Muscle layer of duodenum (tissue), 2 donors: ENCODE measurements around the gene FARP1.
A peak's percentile ranks its signal among the peaks of the same experiment; 100 is the strongest.

Experiments
- H3K27ac ChIP-seq: one replicate; pipeline ENCODE4 v1.7.0; 2013; ENCODE audit warnings: mild to moderate bottlenecking, low read length
- H3K27me3 ChIP-seq: one replicate; pipeline ENCODE4 v1.7.0; 2013; ENCODE audit warnings: low read depth, mild to moderate bottlenecking, control low read depth, low read length
- H3K36me3 ChIP-seq, 2 donors: one replicate each; pipeline ENCODE4 v1.7.0; 2013; ENCODE audit warnings: low read length in 2 of 2, control low read depth in 1 of 2, mild to moderate bottlenecking in 1 of 2; ENCODE audit not compliant: insufficient read depth in 2 of 2, control insufficient read depth in 1 of 2
- H3K4me1 ChIP-seq, 2 donors: one replicate each; pipeline ENCODE4 v1.7.0; 2013; ENCODE audit warnings: low read length in 2 of 2, mild to moderate bottlenecking in 2 of 2, control low read depth in 1 of 2, moderate library complexity in 1 of 2; ENCODE audit not compliant: insufficient read depth in 2 of 2, control insufficient read depth in 1 of 2
- H3K4me3 ChIP-seq, 2 donors: one replicate each; pipeline ENCODE4 v1.7.0; 2013; ENCODE audit warnings: low read length in 2 of 2, low read depth in 1 of 2, mild to moderate bottlenecking in 1 of 2
- H3K9me3 ChIP-seq, 2 donors: one replicate each; pipeline ENCODE4 v1.7.0; 2013; ENCODE audit warnings: low read length in 2 of 2, control low read depth in 1 of 2, mild to moderate bottlenecking in 1 of 2; ENCODE audit not compliant: control insufficient read depth in 1 of 2
- donor health status: healthy.

The FARP1 gene

DNA sequence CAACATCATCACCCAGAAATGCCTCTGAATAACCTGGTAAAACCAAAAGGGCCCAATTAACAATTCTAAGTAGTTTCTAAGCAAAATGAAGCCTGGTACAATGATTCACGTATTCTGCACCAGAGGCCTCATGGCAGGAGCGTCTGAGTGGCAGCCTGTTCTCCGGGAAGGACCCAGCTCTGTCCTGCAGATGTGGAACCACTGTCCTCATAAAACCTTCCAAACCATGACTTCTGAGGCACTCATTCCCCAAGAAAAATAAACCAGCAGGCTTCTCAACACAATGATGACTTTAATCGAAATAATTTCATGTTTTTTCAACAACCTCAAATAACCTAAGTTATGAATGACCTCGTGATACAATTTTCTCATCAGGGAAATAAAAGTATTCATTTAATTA is 344.1 kb downstream of the FARP1 start:
- H3K27ac ChIP-seq: no peak overlapping the region
- no peaks in the 10 kb centered on the region for H3K36me3 ChIP-seq
- H3K9me3 ChIP-seq: no peaks in the 10 kb centered on the region
- no peak overlapping the region for H3K4me3 ChIP-seq
- H3K27me3 ChIP-seq: no peaks in the 10 kb centered on the region
- H3K4me1 ChIP-seq: peaks cover 39 to 74% of the 10 kb centered on the region in 2 donors

DNA sequence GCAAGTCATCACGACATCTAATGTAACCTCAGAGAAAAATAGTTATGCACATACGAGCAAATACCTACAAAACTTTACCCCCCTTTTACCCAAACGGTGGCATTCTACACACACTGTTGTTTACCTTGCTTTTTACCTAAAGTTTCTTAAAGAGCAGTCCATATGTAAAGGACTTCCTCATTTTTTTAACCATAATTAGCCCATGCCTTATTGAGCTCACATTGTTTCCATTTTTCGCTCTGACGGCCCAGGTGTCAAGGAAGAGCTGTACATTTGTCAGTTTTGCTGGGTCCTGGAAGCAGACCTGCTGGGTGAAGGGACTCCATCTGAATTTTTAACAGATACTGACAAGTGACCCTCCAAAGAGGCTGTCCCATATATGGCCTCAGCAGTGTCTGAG is 344.6 kb downstream of the FARP1 start:
- H3K27me3 ChIP-seq: no peaks in the 10 kb centered on the region
- no peak overlapping the region for H3K27ac ChIP-seq
- H3K4me1 ChIP-seq: peaks cover 39 to 74% of the 10 kb centered on the region in 2 donors

DNA sequence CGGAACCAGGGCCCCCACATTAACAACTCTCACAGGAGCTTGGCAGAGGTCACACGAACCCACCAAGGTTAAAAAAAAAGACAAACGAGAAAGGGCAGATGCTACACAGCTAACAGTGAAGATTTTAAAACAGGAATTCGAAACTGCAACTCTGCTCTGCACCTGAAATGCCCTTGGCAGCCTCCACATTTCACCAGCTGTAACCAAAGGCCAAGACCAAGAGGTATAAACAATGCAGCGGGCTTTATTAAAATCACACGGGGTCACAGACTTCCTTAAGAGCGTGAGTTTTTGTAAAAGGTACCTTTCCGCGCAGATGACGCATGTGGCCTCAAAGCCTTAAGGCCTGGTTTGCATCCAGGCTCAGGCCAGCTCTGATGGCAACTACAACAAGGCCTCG is 345.8 kb downstream of the FARP1 start:
- Histone ChIP-seq H3K4me1 (peaks cover 32 to 69% of the 10 kb centered on the region in 2 donors), H3K36me3 (no peaks in the 10 kb centered on the region), H3K27me3 (no peaks in the 10 kb centered on the region), H3K9me3 (no peaks in the 10 kb centered on the region), H3K27ac (no peak overlapping the region), H3K4me3 (no peak overlapping the region)

More for the DNA sequence above, 344.6 kb downstream of the FARP1 start:
- H3K36me3 ChIP-seq: no peaks in the 10 kb centered on the region
- H3K9me3 ChIP-seq: no peaks in the 10 kb centered on the region
- no peak overlapping the region for H3K4me3 ChIP-seq

DNA sequence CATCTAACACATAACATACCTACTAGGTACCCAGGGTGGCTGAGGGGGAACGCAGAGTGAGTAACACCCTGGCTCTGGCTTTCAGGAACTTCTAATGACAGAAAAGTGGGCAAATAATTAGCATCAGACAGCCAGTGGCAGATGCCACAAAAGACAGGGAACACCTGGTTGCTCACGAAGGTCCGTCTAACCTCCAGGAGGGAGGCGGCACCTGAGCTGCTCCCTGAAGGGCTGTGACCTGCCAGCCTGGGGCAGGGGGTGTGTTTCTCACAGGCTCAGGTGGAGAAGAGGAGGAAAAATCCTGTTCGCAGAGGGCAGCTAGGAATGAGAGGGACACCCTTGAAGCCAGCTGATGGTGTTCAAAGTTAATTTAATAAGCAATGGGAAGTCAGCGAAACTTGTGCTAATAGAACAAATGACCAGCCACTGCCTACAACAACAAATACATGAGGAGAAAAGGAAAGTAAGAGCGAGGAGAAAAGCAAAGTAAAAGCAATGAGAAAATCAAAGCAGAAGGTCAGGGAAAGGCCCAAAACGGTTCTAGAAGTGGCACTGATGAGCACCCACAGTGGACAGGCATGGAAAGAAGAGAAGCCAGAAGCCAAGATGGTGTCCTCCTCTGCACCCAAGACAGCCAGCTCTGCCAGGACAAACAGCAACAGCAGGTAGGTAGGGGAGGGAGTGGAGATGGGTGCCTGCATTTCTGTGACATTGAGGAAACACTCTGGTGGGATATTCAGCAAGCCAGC is 346.7 kb downstream of the FARP1 start:
- H3K4me3 ChIP-seq: no peak overlapping the region
- peaks cover 24 to 64% of the 10 kb centered on the region in 2 donors for H3K4me1 ChIP-seq
- no peak overlapping the region for H3K27ac ChIP-seq
- H3K9me3 ChIP-seq: no peaks in the 10 kb centered on the region
- H3K27me3 ChIP-seq: no peaks in the 10 kb centered on the region
- no peaks in the 10 kb centered on the region for H3K36me3 ChIP-seq

DNA sequence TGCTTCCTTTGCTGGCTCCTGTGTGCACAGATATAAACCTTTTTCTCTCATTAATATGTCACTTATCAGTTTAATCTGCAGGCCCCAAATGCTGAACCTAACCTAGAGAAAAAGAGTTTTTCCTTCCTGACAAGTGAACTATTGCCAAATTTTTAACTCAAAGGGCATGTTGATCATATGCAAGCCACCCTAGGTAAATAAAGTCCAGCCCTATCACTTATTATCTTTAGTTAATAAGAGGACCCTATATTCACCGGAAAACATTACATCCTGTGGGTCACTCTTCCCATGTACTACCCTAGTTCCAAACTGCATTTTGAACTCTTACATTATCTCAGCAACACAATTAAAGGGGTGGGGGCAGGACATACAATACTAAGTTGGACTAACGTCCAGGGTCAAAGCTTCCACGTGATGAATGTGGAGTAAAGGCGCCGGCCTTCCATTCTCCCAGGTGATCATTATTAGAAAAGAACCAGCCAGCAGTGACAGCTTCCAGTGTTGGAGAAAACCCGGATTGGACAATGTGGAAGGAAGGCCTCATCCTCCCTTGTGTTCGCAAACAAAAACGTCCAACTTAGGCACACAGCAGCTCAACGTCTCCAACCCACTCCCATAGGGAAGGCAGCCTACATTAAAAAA is 347.4 kb downstream of the FARP1 start:
- Histone ChIP-seq H3K27me3 (no peaks in the 10 kb centered on the region), H3K4me3 (no peak overlapping the region), H3K36me3 (no peaks in the 10 kb centered on the region), H3K27ac (no peak overlapping the region), H3K9me3 (no peaks in the 10 kb centered on the region), H3K4me1 (peaks cover 21 to 64% of the 10 kb centered on the region in 2 donors)

DNA sequence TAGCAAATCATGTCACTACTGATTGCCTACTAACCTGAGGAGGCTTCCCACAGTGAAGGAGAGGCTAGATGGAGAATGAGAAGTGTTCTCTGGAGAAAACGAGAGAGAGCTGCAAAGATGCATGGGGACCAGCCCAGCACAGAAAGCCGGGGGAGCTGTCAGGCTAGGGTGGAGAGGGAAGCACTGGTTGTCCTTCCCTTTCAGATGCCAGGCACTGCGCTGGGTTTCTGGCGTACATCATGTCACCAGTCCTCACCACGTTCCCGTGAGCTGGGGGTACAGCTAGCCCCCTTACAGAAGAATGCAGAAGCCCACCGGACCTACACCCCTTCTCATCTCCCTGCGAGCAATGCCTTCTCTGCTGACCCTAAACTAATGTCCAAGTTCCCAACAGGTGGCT is 348.0 kb downstream of the FARP1 start:
- Histone ChIP-seq H3K4me1 (peaks cover 18 to 64% of the 10 kb centered on the region in 2 donors), H3K9me3 (no peaks in the 10 kb centered on the region), H3K36me3 (peaks cover 0 to 2% of the 10 kb centered on the region in 2 donors), H3K27ac (no peak overlapping the region), H3K27me3 (no peaks in the 10 kb centered on the region), H3K4me3 (no peak overlapping the region)

DNA sequence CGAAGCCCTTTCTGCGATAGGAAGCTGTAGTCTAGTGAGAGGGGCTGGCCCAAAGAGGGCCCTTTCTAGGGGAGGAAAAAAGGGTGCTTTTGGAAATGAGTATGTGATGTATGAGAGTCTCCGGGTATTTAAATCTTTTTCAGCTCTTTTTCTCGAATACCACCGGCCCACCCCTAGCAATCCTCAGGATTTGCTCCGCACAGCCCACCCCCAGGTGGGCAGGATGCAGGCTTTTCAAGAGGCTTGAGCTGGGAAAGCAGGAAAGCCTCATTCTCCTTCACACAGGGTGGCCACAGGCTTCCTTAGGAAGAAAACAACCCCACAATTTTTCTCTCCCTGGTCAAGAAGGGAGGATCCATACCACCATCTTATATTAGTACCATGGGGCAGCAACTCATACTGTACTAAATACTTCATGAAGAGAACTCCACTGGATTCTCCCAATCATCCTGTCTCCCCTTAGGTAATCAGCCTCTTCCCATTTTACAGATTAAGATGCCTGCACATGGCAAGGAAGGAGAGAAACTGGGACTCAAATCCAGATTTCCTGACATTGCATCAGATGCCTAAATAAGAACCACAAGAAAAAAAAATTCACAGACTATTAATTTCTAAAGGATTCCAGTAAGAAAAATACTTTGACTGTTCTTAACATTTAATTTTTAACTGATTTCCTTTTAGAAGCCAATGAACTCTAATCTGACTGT is 349.6 kb downstream of the FARP1 start:
- H3K9me3 ChIP-seq: no peaks in the 10 kb centered on the region
- no peaks in the 10 kb centered on the region for H3K27me3 ChIP-seq
- peaks cover 24 to 79% of the 10 kb centered on the region in 2 donors for H3K4me1 ChIP-seq
- H3K36me3 ChIP-seq: peaks cover 0 to 4% of the 10 kb centered on the region in 2 donors
- no peak overlapping the region for H3K4me3 ChIP-seq
- no peak overlapping the region for H3K27ac ChIP-seq

DNA sequence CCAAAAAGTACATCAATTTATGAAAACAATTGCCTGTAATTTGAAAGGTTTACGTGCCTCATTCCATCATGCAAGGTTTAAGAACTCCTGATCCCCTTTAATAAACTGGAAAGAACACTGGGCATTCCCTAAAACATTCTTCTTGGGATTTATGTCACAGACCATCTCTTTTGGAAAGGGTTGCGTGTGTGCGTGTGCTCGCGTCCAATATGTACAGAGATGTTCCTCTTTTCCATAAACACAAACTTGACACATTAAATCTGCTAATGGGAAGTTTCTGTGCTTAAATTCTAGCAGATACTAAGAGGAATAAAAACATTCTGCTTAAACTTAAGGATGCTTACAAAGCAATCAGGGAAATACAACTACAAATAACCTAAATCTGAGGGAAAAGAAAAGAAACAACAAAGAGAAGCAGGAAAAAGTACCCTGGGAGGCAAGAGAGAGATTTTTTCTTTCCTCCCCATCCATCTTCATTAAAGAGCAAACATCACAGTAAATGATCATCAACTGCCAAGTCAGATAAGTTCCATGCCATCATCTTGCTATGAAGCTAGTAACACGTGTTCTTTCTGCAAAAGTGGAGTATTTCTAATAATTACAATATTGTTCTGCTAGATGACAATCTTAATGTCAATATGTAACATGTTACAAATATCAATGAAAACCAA is 350.3 kb downstream of the FARP1 start:
- Histone ChIP-seq H3K27me3 (no peaks in the 10 kb centered on the region), H3K27ac (no peak overlapping the region), H3K4me1 (peaks cover 24 to 81% of the 10 kb centered on the region in 2 donors), H3K9me3 (no peaks in the 10 kb centered on the region), H3K4me3 (no peak overlapping the region), H3K36me3 (peaks cover 0 to 4% of the 10 kb centered on the region in 2 donors)

DNA sequence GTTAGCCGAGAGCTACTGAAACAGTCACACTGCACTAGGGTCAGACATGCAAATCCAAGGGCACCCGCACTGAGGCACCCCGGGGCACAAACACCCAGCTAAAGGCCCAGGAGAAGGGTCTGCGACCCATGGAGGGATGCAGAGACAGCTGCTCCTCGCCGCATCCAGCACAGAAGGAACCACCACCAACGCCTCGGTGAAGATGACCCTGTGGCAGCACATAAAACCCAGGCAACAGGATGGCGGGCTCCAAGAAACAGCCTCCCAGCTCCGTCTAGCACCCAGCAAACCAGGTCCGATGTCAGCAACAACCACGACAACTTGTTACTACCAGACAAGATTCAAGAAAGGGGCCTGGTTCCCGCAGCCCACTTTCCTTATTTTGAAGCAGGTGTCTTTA is 351.9 kb downstream of the FARP1 start:
- Histone ChIP-seq H3K36me3 (peaks cover 7 to 9% of the 10 kb centered on the region in 2 donors), H3K4me3 (no peak overlapping the region), H3K9me3 (no peaks in the 10 kb centered on the region), H3K4me1 (peaks cover 18 to 70% of the 10 kb centered on the region in 2 donors), H3K27me3 (no peaks in the 10 kb centered on the region), H3K27ac (peak overlapping the region; percentile 21)

DNA sequence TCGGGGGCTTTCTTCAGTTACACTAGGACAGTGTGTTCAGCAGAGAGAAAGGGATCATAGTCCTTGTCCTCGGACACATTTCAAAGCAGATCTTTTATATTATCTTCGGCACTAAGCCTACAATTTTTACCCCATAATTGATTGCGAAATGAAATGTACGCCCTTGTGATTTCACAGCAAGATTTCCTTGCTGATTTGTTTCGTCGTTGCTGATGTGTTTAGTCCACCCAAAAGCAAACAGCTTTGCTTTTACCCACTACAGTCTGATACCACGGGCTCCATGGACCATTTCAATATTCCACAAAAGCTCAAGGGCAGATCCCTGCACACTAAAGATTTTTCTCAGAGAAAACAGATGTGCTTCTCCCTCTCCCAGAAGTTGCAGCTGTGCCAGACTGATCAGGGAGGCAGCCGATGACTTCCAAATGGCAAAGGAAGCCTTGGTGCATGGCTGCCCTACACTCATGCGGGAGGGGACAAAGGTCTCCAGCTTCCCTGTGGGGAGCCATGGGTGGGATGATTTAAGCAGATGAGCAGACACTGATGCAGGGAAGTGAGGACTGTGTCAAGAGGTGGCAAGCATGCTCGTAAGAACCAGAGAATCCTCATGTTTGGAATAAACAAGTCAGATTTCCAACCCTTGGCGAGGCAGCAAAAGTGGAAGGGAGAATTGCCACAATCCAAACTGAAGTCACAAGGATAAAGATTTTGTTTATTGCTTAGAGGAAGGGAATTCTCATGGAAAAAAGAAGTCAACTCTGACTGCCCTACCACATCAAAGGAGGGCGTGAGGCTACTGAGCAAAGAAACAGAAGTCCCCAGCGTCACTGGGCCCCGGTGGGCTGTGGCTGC is 353.0 kb downstream of the FARP1 start:
- Histone ChIP-seq H3K4me3 (peak overlapping the region in 1 of 2 donors; percentile 35), H3K27ac (peak overlapping the region; percentile 56), H3K9me3 (no peaks in the 10 kb centered on the region), H3K27me3 (no peaks in the 10 kb centered on the region), H3K4me1 (peaks cover 15 to 61% of the 10 kb centered on the region in 2 donors), H3K36me3 (peaks cover 8 to 9% of the 10 kb centered on the region in 2 donors)
